Neural progenitor cell (in vitro differentiated cells): ENCODE measurements around the gene NUP93.

Source experiments
- EZH2 ChIP-seq: fragments of 200-600 bp; sonication (generic); IDR thresholded peaks from 2 replicates; pipeline ENCODE4 v1.6.1; 2017; ENCODE audit warnings: antibody characterized with exemption, mild to moderate bottlenecking, moderate library complexity
- EZH2phosphoT487 ChIP-seq: fragments of 200-600 bp; sonication (generic); IDR thresholded peaks from 2 replicates; pipeline ENCODE4 v1.6.1; 2017; ENCODE audit warnings: antibody characterized with exemption
- TF ChIP-seq, protein P1 (sequence below): fragments of 200-600 bp; sonication (generic); IDR thresholded peaks from 2 replicates; pipeline ENCODE4 v1.5.1; 2017; ENCODE audit warnings: antibody characterized with exemption, mild to moderate bottlenecking

DNA sequence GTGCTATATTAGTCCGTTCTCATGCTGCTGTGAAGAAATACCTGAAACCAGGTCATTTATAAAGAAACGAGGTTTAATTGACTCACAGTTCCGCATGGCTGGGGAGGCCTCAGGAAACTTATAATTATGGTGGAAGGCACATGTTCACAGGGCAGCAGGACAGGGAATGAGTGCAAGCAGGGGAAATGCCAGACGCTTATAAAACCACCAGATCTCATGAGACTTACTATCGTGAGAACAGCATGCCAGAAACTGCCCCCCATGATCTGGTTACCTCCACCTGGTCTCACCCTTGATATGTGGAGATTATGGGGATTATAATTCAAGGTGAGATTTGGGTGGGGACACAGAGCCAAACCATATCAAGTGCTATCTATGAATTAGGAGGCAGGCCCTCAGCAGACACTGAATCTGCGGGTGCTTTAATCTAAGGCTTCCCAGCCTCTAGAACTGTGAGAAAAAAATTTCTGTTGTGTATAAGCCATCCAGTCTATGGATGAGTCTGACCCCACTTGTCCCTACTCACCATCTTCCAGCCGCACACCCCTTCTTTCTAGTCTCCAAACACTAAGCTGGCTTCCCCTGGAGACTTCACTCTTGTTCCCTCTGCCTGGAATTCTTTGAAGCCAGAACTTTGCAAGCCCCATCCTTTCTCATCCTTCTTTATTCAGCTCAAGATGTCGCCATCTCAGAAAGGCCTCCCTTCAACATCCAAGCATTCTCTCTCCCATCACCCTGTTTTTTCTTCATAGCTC lies 772 bp upstream of the NUP93 start:
- TF ChIP-seq, protein P1, sequence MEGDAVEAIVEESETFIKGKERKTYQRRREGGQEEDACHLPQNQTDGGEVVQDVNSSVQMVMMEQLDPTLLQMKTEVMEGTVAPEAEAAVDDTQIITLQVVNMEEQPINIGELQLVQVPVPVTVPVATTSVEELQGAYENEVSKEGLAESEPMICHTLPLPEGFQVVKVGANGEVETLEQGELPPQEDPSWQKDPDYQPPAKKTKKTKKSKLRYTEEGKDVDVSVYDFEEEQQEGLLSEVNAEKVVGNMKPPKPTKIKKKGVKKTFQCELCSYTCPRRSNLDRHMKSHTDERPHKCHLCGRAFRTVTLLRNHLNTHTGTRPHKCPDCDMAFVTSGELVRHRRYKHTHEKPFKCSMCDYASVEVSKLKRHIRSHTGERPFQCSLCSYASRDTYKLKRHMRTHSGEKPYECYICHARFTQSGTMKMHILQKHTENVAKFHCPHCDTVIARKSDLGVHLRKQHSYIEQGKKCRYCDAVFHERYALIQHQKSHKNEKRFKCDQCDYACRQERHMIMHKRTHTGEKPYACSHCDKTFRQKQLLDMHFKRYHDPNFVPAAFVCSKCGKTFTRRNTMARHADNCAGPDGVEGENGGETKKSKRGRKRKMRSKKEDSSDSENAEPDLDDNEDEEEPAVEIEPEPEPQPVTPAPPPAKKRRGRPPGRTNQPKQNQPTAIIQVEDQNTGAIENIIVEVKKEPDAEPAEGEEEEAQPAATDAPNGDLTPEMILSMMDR = no peak
- TF ChIP-seq EZH2phosphoT487 = no peak
- TF ChIP-seq EZH2 = no peak
